Spinal cord (tissue), 10 donors: ENCODE measurements around the gene RAB10. TPM values are rescaled to one million over a fixed set of nuclear protein-coding genes. Genes with fewer than 3 reads are reported as not detected.
"Not testable (repeated sequence)": the region's sequence is repeated elsewhere in the genome, so short reads cannot be mapped to it uniquely, and the experiment has no call there.

Experiments
- DNase-seq, 6 donors: peaks; one replicate each; pipeline versions ENCODE4 v3.0.0 to v3.0.0-alpha.2; 2013 to 2015; ENCODE audit warnings: low spot score in 6 of 6, low read depth in 4 of 6
- H3K27ac ChIP-seq: one replicate; pipeline ENCODE4 v1.5.1; 2013; ENCODE audit warnings: low read depth, low read length, control low read depth
- H3K27me3 ChIP-seq: one replicate; pipeline ENCODE4 v1.6.1; 2013; ENCODE audit warnings: low read length; ENCODE audit not compliant: control insufficient read depth, insufficient read depth
- H3K36me3 ChIP-seq: one replicate; pipeline ENCODE4 v1.6.1; 2013; ENCODE audit warnings: low read length; ENCODE audit not compliant: control insufficient read depth, insufficient read depth
- H3K4me1 ChIP-seq: one replicate; pipeline ENCODE4 v1.6.1; 2013; ENCODE audit warnings: low read length; ENCODE audit not compliant: control insufficient read depth, insufficient read depth
- H3K4me3 ChIP-seq: one replicate; pipeline ENCODE4 v1.5.1; 2013; ENCODE audit warnings: low read depth, low read length, control low read depth
- H3K9me3 ChIP-seq: one replicate; pipeline ENCODE4 v1.6.1; 2013; ENCODE audit warnings: low read length; ENCODE audit not compliant: control insufficient read depth, insufficient read depth
- WGBS: methylation state at CpG from one replicate; pipeline ENCODE4 v1.1.5; 2013; ENCODE audit warnings: missing lambda C conversion rate; ENCODE audit not compliant: insufficient coverage; 5-methylcytosine and 5-hydroxymethylcytosine counted together
- long read RNA-seq, 4 donors: transcript quantifications; one replicate each; lab custom pipeline, GENCODE V29; 2026
- polyA plus RNA-seq, 2 donors: library from polyadenylated mRNA; unstranded; fragments of 120-200 nt; gene quantifications; one replicate each; pipeline ENCODE4 v1.2.1, GENCODE V29; 2013; ENCODE audit not compliant: insufficient read length in 2 of 2
- total RNA-seq, 2 donors: library from RNA; depleted of rRNA in 1 of 2; stranded (reverse); fragments of 120-200 nt in 1 of 2; fragments of >200 nt in 1 of 2; gene quantifications; one replicate each; pipeline versions ENCODE4 v1.2.3 to v1.2.4, GENCODE V29; 2013 to 2014
- donor health status: healthy.

RAB10 gene
- total RNA-seq, result 100 to 1,000 TPM in 1 of 2 donors, 10 to 100 TPM in 1; 80.8 to 120 TPM
- 100 to 1,000 TPM; 146 to 194 TPM for polyA plus RNA-seq
- long read RNA-seq, donor 1, transcript RAB10-201 (6 exons, 3,535 nt), result major isoform, 55 of 95 reads
- long read RNA-seq, donor 1, partial matches to known transcripts, result 40 of 95 reads
- long read RNA-seq, donor 1, other reads (novel, unspliced or antisense), result 0 of 95 reads
- long read RNA-seq, donor 2, transcript RAB10-201 (6 exons, 3,535 nt), result major isoform, 24 of 35 reads
- long read RNA-seq, donor 2, partial matches to known transcripts, result 11 of 35 reads
- long read RNA-seq, donor 2, other reads (novel, unspliced or antisense), result 0 of 35 reads
- long read RNA-seq, donor 3, transcript RAB10-201 (6 exons, 3,535 nt), result major isoform, 28 of 58 reads
- long read RNA-seq, donor 3, partial matches to known transcripts, result 30 of 58 reads
- long read RNA-seq, donor 3, other reads (novel, unspliced or antisense), result 0 of 58 reads
- long read RNA-seq, donor 4, transcript RAB10-201 (6 exons, 3,535 nt), result major isoform, 32 of 63 reads
- long read RNA-seq, donor 4, partial matches to known transcripts, result 31 of 63 reads
- long read RNA-seq, donor 4, other reads (novel, unspliced or antisense), result 0 of 63 reads

DNA sequence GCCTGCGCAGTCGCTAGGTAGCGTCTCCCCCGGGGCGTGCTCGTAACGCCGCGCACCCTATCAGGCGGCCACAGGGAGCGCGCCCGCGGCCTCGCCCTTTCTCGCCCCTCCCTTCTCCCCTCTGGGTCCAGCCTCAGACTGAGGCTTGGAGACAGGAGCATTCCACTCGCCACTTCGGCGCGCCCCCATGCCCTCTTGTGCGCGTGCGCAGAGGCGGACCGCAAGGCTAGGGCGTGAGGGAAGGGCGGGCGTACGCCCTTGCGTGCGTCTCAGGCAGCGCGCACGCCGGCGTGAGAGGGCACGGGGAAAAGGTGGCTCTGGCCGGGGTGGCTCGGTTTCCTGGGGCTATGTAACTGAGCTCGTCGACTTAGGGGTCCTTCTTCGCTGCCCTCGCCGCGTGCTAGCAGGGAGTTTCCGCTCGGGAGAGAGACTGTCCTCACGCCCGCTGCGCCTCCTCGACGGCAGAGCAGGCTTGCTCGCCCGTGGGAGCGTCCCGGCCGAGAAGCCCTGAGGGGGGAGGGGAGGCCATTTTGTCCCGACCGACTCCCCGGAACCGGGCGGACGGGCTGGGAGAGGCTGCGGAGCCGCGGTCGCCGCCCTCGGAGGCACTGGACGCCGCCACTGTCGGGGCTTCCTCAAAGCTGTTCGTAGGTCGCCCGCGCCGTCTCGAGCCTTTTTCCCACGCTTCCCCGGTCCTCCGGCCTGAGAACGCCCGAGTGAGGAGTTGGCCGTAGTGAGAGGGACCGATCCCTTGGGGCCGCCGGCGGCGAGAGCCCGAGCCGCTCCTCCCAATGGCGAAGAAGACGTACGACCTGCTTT is at the start of gene RAB10:
TSS of gene RAB10 (plus strand) at position 267 of the 819 bp plus-strand sequence. CDS start at position 792, 525 bp downstream.
- H3K27ac ChIP-seq, result peak within 1 kb of the TSS; percentile 99
- peak; percentile 95 to 99 (median 96) for DNase-seq
- H3K9me3 ChIP-seq, result no peaks in the 10 kb centered on the region
- H3K4me3 ChIP-seq, result peak within 1 kb of the TSS; percentile 94
- peaks cover 21% of the 10 kb centered on the region for H3K4me1 ChIP-seq
- no peaks in the 10 kb centered on the region for H3K27me3 ChIP-seq
- WGBS, result under 1% methylated on average over 91 of the region's 94 CpGs
- H3K36me3 ChIP-seq, result peaks cover 9% of the 10 kb centered on the region

DNA sequence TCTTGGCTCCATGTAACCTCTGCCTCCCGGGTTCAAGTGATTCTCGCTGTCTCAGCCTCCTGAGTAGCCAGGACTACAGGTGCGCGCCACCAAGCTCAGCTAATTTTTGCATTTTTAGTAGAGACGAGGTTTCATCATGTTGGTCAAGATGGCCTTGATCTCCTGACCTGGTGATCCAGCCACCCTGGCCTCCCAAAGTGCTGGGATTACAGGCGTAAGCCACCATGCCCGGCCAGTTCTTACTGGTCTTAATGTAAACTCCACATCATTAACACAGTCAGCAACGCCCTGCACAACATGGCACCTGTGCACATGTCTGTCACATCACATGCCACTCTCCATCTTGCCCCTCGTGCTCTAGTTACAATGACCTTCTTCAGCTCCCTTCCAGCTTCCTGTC is 45.8 kb upstream of the RAB10 start:
- H3K4me3 ChIP-seq, result no peak overlapping the region
- H3K27me3 ChIP-seq, result no peaks in the 10 kb centered on the region
- no peak for DNase-seq
- H3K36me3 ChIP-seq, result no peaks in the 10 kb centered on the region
- H3K4me1 ChIP-seq, result peaks cover 4% of the 10 kb centered on the region
- 91% methylated on average over 9 of the region's 9 CpGs for WGBS
- no peaks in the 10 kb centered on the region for H3K9me3 ChIP-seq
- H3K27ac ChIP-seq, result no peak overlapping the region

DNA sequence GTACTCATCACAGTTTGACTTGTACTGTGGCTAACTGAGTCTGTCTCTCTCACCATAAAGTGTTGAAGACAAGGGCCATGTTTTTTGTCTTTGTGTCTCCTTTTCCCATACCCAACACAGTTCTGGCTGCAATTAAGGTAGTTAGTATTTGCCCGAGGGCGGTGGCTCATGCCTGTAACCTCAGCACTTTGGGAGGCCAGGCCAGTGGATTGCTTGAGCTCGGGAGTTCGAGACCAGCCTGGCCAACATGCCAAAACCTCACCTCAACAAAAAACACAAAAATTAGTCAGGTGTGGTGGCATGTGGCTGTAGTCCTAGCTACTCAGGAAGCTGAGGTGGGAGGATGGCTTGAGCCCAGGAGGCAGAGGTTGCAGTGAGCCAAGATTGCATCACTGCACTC is 44.7 kb upstream of the RAB10 start:
- no CpG with 5 or more reads among the region's 4 CpGs for WGBS
- Histone ChIP-seq H3K9me3 (no peaks in the 10 kb centered on the region), H3K27me3 (no peaks in the 10 kb centered on the region), H3K4me3 (no peak overlapping the region), H3K27ac (no peak overlapping the region), H3K4me1 (peaks cover 2% of the 10 kb centered on the region), H3K36me3 (no peaks in the 10 kb centered on the region)
- no peak for DNase-seq

DNA sequence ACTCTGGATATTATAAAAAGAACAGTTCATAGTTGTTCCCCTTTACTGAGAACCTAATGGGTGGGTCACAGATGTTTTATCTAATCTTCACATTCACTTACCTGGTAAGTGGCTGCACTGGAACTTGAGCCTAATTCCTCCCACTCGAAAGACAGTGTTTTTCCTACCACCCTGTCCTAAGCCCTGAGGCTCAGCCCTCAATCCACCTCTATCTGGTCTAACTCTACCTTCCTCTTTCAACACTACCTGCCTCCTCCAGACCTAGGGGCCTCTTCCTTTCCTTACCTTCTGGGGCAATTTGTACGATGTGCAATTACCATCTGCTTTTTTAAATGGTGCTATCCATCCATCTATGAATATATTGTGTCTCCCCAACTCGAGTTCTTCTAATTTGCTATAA is 41.9 kb upstream of the RAB10 start:
- 77% methylated on average over 1 of the region's 3 CpGs for WGBS
- Histone ChIP-seq H3K27ac (no peak overlapping the region), H3K9me3 (no peaks in the 10 kb centered on the region), H3K27me3 (no peaks in the 10 kb centered on the region), H3K36me3 (no peaks in the 10 kb centered on the region), H3K4me1 (peaks cover 2% of the 10 kb centered on the region), H3K4me3 (no peak overlapping the region)
- no peak for DNase-seq

GRCh38 chr2:25992556-25992955 is 41.3 kb upstream of the RAB10 start:
- no peak for DNase-seq
- 93% methylated on average over 4 of the region's 8 CpGs for WGBS

GRCh38 chr2:25993049-25993448 is 40.8 kb upstream of the RAB10 start:
- 70% methylated on average over 4 of the region's 5 CpGs for WGBS
- H3K27ac ChIP-seq, result no peak overlapping the region
- peaks cover 7% of the 10 kb centered on the region for H3K4me1 ChIP-seq
- no peak for DNase-seq
- no peak overlapping the region for H3K4me3 ChIP-seq
- no peaks in the 10 kb centered on the region for H3K36me3 ChIP-seq
- no peaks in the 10 kb centered on the region for H3K9me3 ChIP-seq
- no peaks in the 10 kb centered on the region for H3K27me3 ChIP-seq

More at GRCh38 chr2:25992556-25992955, 41.3 kb upstream of the RAB10 start:
- no peaks in the 10 kb centered on the region for H3K36me3 ChIP-seq
- no peaks in the 10 kb centered on the region for H3K27me3 ChIP-seq
- H3K4me3 ChIP-seq, result no peak overlapping the region
- H3K27ac ChIP-seq, result no peak overlapping the region
- peaks cover 5% of the 10 kb centered on the region for H3K4me1 ChIP-seq
- no peaks in the 10 kb centered on the region for H3K9me3 ChIP-seq

GRCh38 chr2:25994509-25994908 is 39.4 kb upstream of the RAB10 start:
- Histone ChIP-seq H3K27me3 (no peaks in the 10 kb centered on the region), H3K4me1 (peaks cover 7% of the 10 kb centered on the region), H3K27ac (no peak overlapping the region), H3K9me3 (no peaks in the 10 kb centered on the region), H3K36me3 (no peaks in the 10 kb centered on the region), H3K4me3 (no peak overlapping the region)
- WGBS, result 97% methylated on average over 6 of the region's 15 CpGs
- DNase-seq, result no peak

DNA sequence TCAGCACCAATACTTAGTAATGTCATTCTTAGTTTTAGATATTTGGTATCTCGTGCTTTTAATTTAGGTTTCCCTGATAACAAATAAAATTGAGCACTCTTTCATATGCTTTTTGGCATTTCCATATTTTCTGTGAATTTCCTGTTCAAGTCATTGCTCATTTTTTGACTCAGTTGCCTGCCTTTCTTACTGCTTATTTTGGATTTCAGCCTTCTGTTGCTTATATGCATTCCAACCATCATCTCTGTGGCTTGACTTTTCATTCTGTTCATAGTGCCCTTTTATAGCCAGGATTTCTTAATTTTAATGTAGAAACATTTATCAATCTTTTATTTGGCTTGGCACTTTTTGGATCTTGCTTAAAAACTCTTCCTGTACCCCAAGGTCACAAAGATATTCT is 37.0 kb upstream of the RAB10 start:
- no peak overlapping the region for H3K27ac ChIP-seq
- DNase-seq, result no peak
- H3K9me3 ChIP-seq, result no peaks in the 10 kb centered on the region
- H3K4me1 ChIP-seq, result peaks cover 21% of the 10 kb centered on the region
- no peaks in the 10 kb centered on the region for H3K27me3 ChIP-seq
- no peaks in the 10 kb centered on the region for H3K36me3 ChIP-seq
- no peak overlapping the region for H3K4me3 ChIP-seq
- no CpG with 5 or more reads among the region's 1 CpG for whole genome bisulfite sequencing

- not testable (repeated sequence) for DNase-seq
Measured at GRCh38 chr2:25998816-25999383, 35.0 kb upstream of the RAB10 start.

More at GRCh38 chr2:25998816-25999383, 35.0 kb upstream of the RAB10 start:
- H3K36me3 ChIP-seq, H3K4me3 ChIP-seq, H3K27ac ChIP-seq, H3K27me3 ChIP-seq, H3K9me3 ChIP-seq: not testable (repeated sequence)
- 96% methylated on average over 10 of the region's 13 CpGs for WGBS
- peaks cover 33% of the 10 kb centered on the region for H3K4me1 ChIP-seq
